ENCODE data around the gene CSN3. TPM values are rescaled to one million over a fixed set of nuclear protein-coding genes. Genes with fewer than 3 reads are reported as not detected.
"Not testable (repeated sequence)": the region's sequence is repeated elsewhere in the genome, so short reads cannot be mapped to it uniquely, and the experiment has no call there.

Gene CSN3
- not detected for total RNA-seq

GRCh38 chr4:70242297-70242696 is at the start of gene CSN3:
Gene CSN3 (plus strand): TSS chr4:70242597. CDS start chr4:70244820, 2,223 bp downstream.
- WGBS = 92% methylated on average over 3 of the region's 3 CpGs
- H3K4me3 ChIP-seq = not testable (repeated sequence)

GRCh38 chr4:70192895-70193294 is 49.5 kb upstream of the CSN3 start:
- no peaks in the 10 kb centered on the region for H3K27me3 ChIP-seq (replicated peaks; ENCODE audit: insufficient read depth)
- TF ChIP-seq CTCF (IDR thresholded peaks at IDR 0.05) (no peak), POLR2A (IDR thresholded peaks at IDR 0.05) (no peak), POLR2AphosphoS5 (IDR thresholded peaks at IDR 0.05) (no peak)
- WGBS = 91% methylated on average over 2 of the region's 2 CpGs
- H3K4me3 ChIP-seq = no peak overlapping the region
- intact Hi-C loops (cut with DNase I) = no loop called here
- no peak overlapping the region for H3K27ac ChIP-seq
- no peaks in the 10 kb centered on the region for H3K4me1 ChIP-seq (replicated peaks)
- no peaks in the 10 kb centered on the region for H3K9me3 ChIP-seq
- no peak for DNase-seq (ENCODE audit: low spot score)
- no peaks in the 10 kb centered on the region for H3K36me3 ChIP-seq

More at GRCh38 chr4:70242297-70242696, at the start of gene CSN3:
- H3K27me3 ChIP-seq (replicated peaks; ENCODE audit: insufficient read depth); H3K9me3 ChIP-seq; H3K4me1 ChIP-seq (replicated peaks); DNase-seq (ENCODE audit: low spot score); H3K27ac ChIP-seq; H3K36me3 ChIP-seq; intact Hi-C loops (cut with DNase I): not testable (repeated sequence)

GRCh38 chr4:70195425-70195824 is 47.0 kb upstream of the CSN3 start, which contains the start of gene ODAM:
Gene ODAM (plus strand): TSS chr4:70195725. CDS start chr4:70196544, 819 bp downstream.
- no peak for DNase-seq (ENCODE audit: low spot score)
- WGBS = 97% methylated on average over 1 of the region's 1 CpG
- no peaks in the 10 kb centered on the region for H3K9me3 ChIP-seq
- intact Hi-C loops (cut with DNase I) = no loop called here
- no peaks in the 10 kb centered on the region for H3K4me1 ChIP-seq (replicated peaks)
- H3K27ac ChIP-seq = no peak within 1 kb of the TSS
- no peaks in the 10 kb centered on the region for H3K36me3 ChIP-seq
- TF ChIP-seq POLR2AphosphoS5 (IDR thresholded peaks at IDR 0.05) (no peak), POLR2A (IDR thresholded peaks at IDR 0.05) (no peak), CTCF (IDR thresholded peaks at IDR 0.05) (no peak)
- no peaks in the 10 kb centered on the region for H3K27me3 ChIP-seq (replicated peaks; ENCODE audit: insufficient read depth)
- no peak within 1 kb of the TSS for H3K4me3 ChIP-seq

GRCh38 chr4:70196857-70197256 is 45.5 kb upstream of the CSN3 start:
- H3K27ac ChIP-seq = no peak overlapping the region
- no peaks in the 10 kb centered on the region for H3K4me1 ChIP-seq (replicated peaks)
- no peak overlapping the region for H3K4me3 ChIP-seq
- intact Hi-C loops (cut with DNase I) = no loop called here
- WGBS = 70% methylated on average over 2 of the region's 2 CpGs
- no peaks in the 10 kb centered on the region for H3K27me3 ChIP-seq (replicated peaks; ENCODE audit: insufficient read depth)
- H3K36me3 ChIP-seq = no peaks in the 10 kb centered on the region
- no peak for DNase-seq (ENCODE audit: low spot score)
- TF ChIP-seq POLR2AphosphoS5 (IDR thresholded peaks at IDR 0.05) (no peak), POLR2A (IDR thresholded peaks at IDR 0.05) (no peak), CTCF (IDR thresholded peaks at IDR 0.05) (no peak)
- no peaks in the 10 kb centered on the region for H3K9me3 ChIP-seq

GRCh38 chr4:70197842-70198241 is 44.6 kb upstream of the CSN3 start:
- intact Hi-C loops (cut with DNase I) = no loop called here
- no peaks in the 10 kb centered on the region for H3K27me3 ChIP-seq (replicated peaks; ENCODE audit: insufficient read depth)

More at GRCh38 chr4:70197842-70198241, 44.6 kb upstream of the CSN3 start:
- DNase-seq (ENCODE audit: low spot score) = peak; percentile 68
- TF ChIP-seq POLR2AphosphoS5 (IDR thresholded peaks at IDR 0.05) = peak; percentile 14
- TF ChIP-seq POLR2A (IDR thresholded peaks at IDR 0.05) = no peak
- TF ChIP-seq CTCF (IDR thresholded peaks at IDR 0.05) = no peak
- no peaks in the 10 kb centered on the region for H3K4me1 ChIP-seq (replicated peaks)
- no peak overlapping the region for H3K4me3 ChIP-seq
- 56% methylated on average over 2 of the region's 2 CpGs for WGBS
- peak overlapping the region; percentile 23 to 35 for H3K27ac ChIP-seq
- H3K36me3 ChIP-seq = no peaks in the 10 kb centered on the region
- no peaks in the 10 kb centered on the region for H3K9me3 ChIP-seq
